HepG2 (cell line): ENCODE data around the gene COCH. TPM values are rescaled to one million over a fixed set of nuclear protein-coding genes. Genes with fewer than 3 reads are reported as not detected.

Source experiments
- HNRNPL ChIP-seq: fragments of 200-400 bp; formaldehyde crosslinking; IDR thresholded peaks from 2 replicates; pipeline ENCODE4 v1.6.1; 2017; ENCODE audit warnings: mild to moderate bottlenecking, low read depth, low read length
- HOXA5 ChIP-seq: sonication (generic); formaldehyde crosslinking; IDR thresholded peaks from 2 replicates; pipeline ENCODE4 v1.4.0; 2020; ENCODE audit warnings: missing genetic modification reagents
- JUND ChIP-seq: sonication (generic); formaldehyde crosslinking; IDR thresholded peaks from 2 replicates; pipeline ENCODE4 v1.8.0; 2022; ENCODE audit warnings: mild to moderate bottlenecking, missing genetic modification reagents
- MZF1 ChIP-seq: sonication (generic); formaldehyde crosslinking; IDR thresholded peaks from 2 replicates; pipeline ENCODE4 v1.8.1; 2023; ENCODE audit warnings: mild to moderate bottlenecking, missing genetic modification reagents, borderline replicate concordance
- PAF1 ChIP-seq: IDR thresholded peaks from 2 replicates; pipeline ENCODE4 v1.6.1; 2016; ENCODE audit warnings: missing genetic modification reagents, missing compliant biosample characterization
- PHF5A ChIP-seq: IDR thresholded peaks from one replicate; pipeline ENCODE4 v1.6.1; 2018; ENCODE audit warnings: low read depth, missing genetic modification reagents; ENCODE audit not compliant: unreplicated experiment
- RBFOX2 ChIP-seq: fragments of 200-400 bp; formaldehyde crosslinking; IDR thresholded peaks from 2 replicates; pipeline ENCODE4 v1.6.1; 2017; ENCODE audit warnings: low read depth, mild to moderate bottlenecking, low read length
- RBM22 ChIP-seq: fragments of 200-400 bp; formaldehyde crosslinking; optimal IDR thresholded peaks from 2 replicates; pipeline ENCODE3; 2017; ENCODE audit warnings: mild to moderate bottlenecking, low read length, moderate library complexity
- RFXANK ChIP-seq: IDR thresholded peaks from 2 replicates; pipeline ENCODE4 v1.6.1; 2016
- SAP130 ChIP-seq: IDR thresholded peaks from 2 replicates; pipeline ENCODE4 v1.6.1; 2016; ENCODE audit warnings: low read depth
- SETDB1 ChIP-seq: sonication (generic); formaldehyde crosslinking; IDR thresholded peaks from 2 replicates; pipeline ENCODE4 v1.5.1; 2020; ENCODE audit warnings: missing genetic modification reagents, mild to moderate bottlenecking, borderline replicate concordance
- SIN3A ChIP-seq: IDR thresholded peaks from 2 replicates; pipeline ENCODE4 v1.6.1; 2011; ENCODE audit warnings: low read depth, mild to moderate bottlenecking, control low read depth, low read length, borderline replicate concordance
- SMAD9 ChIP-seq: sonication (generic); formaldehyde crosslinking; IDR thresholded peaks from 2 replicates; pipeline ENCODE4 v1.5.1; 2020; ENCODE audit warnings: mild to moderate bottlenecking, missing genetic modification reagents
- SSRP1 ChIP-seq: IDR thresholded peaks from 2 replicates; pipeline ENCODE4 v1.6.1; 2016; ENCODE audit warnings: control low read depth
- TMF1 ChIP-seq: sonication (generic); formaldehyde crosslinking; IDR thresholded peaks from 2 replicates; pipeline ENCODE4 v1.8.1; 2022; ENCODE audit warnings: low read depth, missing genetic modification reagents
- TOPORS ChIP-seq: sonication (generic); formaldehyde crosslinking; IDR thresholded peaks from 2 replicates; pipeline ENCODE4 v1.8.0; 2023; ENCODE audit warnings: mild to moderate bottlenecking, missing genetic modification reagents
- WIZ ChIP-seq: sonication (generic); formaldehyde crosslinking; IDR thresholded peaks from 2 replicates; pipeline ENCODE4 v1.5.1; 2020; ENCODE audit warnings: mild to moderate bottlenecking, missing genetic modification reagents
- ZBTB39 ChIP-seq: sonication (generic); formaldehyde crosslinking; IDR thresholded peaks from 2 replicates; pipeline ENCODE4 v1.5.0; 2020; ENCODE audit warnings: missing genetic modification reagents
- ZFP36L1 ChIP-seq: sonication (generic); formaldehyde crosslinking; IDR thresholded peaks from 2 replicates; pipeline ENCODE4 v1.8.0; 2022; ENCODE audit warnings: mild to moderate bottlenecking, missing genetic modification reagents, moderate library complexity
- ZNF136 ChIP-seq: sonication (generic); formaldehyde crosslinking; IDR thresholded peaks from 2 replicates; pipeline ENCODE4 v1.8.1; 2022; ENCODE audit warnings: low read depth, mild to moderate bottlenecking, moderate library complexity, missing genetic modification reagents
- ZNF570 ChIP-seq: sonication (generic); formaldehyde crosslinking; IDR thresholded peaks from 2 replicates; pipeline ENCODE4 v1.4.0; 2020; ENCODE audit warnings: mild to moderate bottlenecking, missing genetic modification reagents, borderline replicate concordance
- ZNF605 ChIP-seq: sonication (generic); formaldehyde crosslinking; IDR thresholded peaks from 2 replicates; pipeline ENCODE4 v1.8.0; 2022; ENCODE audit warnings: mild to moderate bottlenecking, missing genetic modification reagents
- ZNF616 ChIP-seq: sonication (generic); formaldehyde crosslinking; IDR thresholded peaks from 2 replicates; pipeline ENCODE4 v1.5.0; 2020; ENCODE audit warnings: low read depth, mild to moderate bottlenecking, missing genetic modification reagents
- ZNF720 ChIP-seq: sonication (generic); formaldehyde crosslinking; IDR thresholded peaks from 2 replicates; pipeline ENCODE4 v1.4.0; 2020; ENCODE audit warnings: missing genetic modification reagents
- polyA plus RNA-seq, 8 experiments: library from polyadenylated mRNA; depleted of rRNA in 3 of 8; stranded (reverse) in 7 of 8; unstranded in 1 of 8; fragments of >200 nt; fragmentation: Illumina TruSeq in 4 of 8; extraction: Trizol in 4 of 8; gene quantifications; 2 replicates each; pipeline versions ENCODE4 v1.2.1 to v1.2.3, GENCODE V29; 2011 to 2016; ENCODE audit warnings: low read depth in 4 of 8, missing spikeins in 1 of 8, mixed read lengths in 1 of 8; ENCODE audit not compliant: insufficient read depth in 1 of 8
- total RNA-seq, 5 experiments: library from RNA; depleted of rRNA; stranded (reverse); fragments of >200 nt; fragmentation: Illumina TruSeq; extraction: Trizol; gene quantifications; 2 replicates each; pipeline ENCODE4 v1.2.3, GENCODE V29; 2016; ENCODE audit warnings: low read depth in 1 of 5
- TF ChIP-seq, protein P1 (sequence below): sonication (generic); formaldehyde crosslinking; IDR thresholded peaks from 2 replicates; pipeline ENCODE4 v1.4.0; 2020; ENCODE audit warnings: missing genetic modification reagents, borderline replicate concordance
- TF ChIP-seq, protein P2 (sequence below): IDR thresholded peaks from 2 replicates; pipeline ENCODE4 v1.6.1; 2016

Gene COCH
- total and polyA plus RNA-seq, 2 of the 13 experiments (the other 11 are each of a cell fraction or from before 2014, with no cell fraction given), result 78.2 to 79.3 TPM

- TF ChIP-seq JUND (CRISPR knock-in tag) (no peak), MZF1 (CRISPR knock-in tag) (no peak), ZNF616 (CRISPR knock-in tag) (no peak), SSRP1 (no peak), TOPORS (CRISPR knock-in tag) (no peak), RFXANK (CRISPR knock-in tag) (no peak), SAP130 (CRISPR knock-in tag) (no peak), SIN3A (0 out of 2 replicates have a peak, but pooled peaks have one; percentile 14), ZBTB39 (CRISPR knock-in tag) (0 out of 2 replicates have a peak, but pooled peaks have one; percentile 36), RBFOX2 (no peak), HOXA5 (CRISPR knock-in tag) (no peak), ZNF136 (CRISPR knock-in tag) (no peak), TMF1 (no peak), PHF5A (no peak), RBM22 (peak; percentile 78), PAF1 (CRISPR knock-in tag) (0 out of 2 replicates have a peak, but pooled peaks have one; percentile 13), ZNF570 (no peak), ZFP36L1 (CRISPR knock-in tag) (0 out of 2 replicates have a peak, but pooled peaks have one; percentile 51), SMAD9 (CRISPR knock-in tag) (no peak), ZNF720 (CRISPR knock-in tag) (no peak), SETDB1 (CRISPR knock-in tag) (no peak), WIZ (CRISPR knock-in tag) (no peak), HNRNPL (no peak), ZNF605 (CRISPR knock-in tag) (0 out of 2 replicates have a peak, but pooled peaks have one; percentile 54)
- TF ChIP-seq, protein P1, sequence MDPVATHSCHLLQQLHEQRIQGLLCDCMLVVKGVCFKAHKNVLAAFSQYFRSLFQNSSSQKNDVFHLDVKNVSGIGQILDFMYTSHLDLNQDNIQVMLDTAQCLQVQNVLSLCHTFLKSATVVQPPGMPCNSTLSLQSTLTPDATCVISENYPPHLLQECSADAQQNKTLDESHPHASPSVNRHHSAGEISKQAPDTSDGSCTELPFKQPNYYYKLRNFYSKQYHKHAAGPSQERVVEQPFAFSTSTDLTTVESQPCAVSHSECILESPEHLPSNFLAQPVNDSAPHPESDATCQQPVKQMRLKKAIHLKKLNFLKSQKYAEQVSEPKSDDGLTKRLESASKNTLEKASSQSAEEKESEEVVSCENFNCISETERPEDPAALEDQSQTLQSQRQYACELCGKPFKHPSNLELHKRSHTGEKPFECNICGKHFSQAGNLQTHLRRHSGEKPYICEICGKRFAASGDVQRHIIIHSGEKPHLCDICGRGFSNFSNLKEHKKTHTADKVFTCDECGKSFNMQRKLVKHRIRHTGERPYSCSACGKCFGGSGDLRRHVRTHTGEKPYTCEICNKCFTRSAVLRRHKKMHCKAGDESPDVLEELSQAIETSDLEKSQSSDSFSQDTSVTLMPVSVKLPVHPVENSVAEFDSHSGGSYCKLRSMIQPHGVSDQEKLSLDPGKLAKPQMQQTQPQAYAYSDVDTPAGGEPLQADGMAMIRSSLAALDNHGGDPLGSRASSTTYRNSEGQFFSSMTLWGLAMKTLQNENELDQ (CRISPR knock-in tag), result no peak
- TF ChIP-seq, protein P2, sequence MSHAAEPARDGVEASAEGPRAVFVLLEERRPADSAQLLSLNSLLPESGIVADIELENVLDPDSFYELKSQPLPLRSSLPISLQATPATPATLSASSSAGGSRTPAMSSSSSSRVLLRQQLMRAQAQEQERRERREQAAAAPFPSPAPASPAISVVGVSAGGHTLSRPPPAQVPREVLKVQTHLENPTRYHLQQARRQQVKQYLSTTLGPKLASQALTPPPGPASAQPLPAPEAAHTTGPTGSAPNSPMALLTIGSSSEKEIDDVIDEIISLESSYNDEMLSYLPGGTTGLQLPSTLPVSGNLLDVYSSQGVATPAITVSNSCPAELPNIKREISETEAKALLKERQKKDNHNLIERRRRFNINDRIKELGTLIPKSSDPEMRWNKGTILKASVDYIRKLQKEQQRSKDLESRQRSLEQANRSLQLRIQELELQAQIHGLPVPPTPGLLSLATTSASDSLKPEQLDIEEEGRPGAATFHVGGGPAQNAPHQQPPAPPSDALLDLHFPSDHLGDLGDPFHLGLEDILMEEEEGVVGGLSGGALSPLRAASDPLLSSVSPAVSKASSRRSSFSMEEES (CRISPR knock-in tag), result no peak
Observed at GRCh38 chr14:30885840-30886740, 11.7 kb downstream of the COCH start (continued).
